ENCODE results near the gene GIGYF2.
A peak's percentile ranks its signal among the peaks of the same experiment; 100 is the strongest.

The GIGYF2 gene

DNA sequence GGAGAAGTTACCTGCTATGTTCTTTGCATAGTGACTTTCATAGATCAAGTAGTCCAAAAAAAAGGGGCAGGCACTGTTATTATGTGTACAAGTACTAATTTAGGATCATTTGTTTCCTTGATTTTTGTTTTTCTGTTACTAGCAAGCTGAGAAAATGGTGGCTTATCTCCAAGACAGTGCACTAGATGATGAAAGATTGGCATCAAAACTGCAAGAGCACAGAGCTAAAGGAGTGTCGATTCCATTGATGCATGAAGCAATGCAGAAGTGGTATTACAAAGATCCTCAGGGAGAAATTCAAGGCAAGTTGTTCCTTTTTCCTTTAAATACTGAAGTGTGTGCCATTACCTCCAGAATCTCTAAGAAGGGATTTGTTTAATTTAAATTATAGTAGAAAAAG lies 98.8 kb downstream of the GIGYF2 start:
- no peak overlapping the region for H3K4me3 Mint-ChIP-seq
- H3K36me3 Mint-ChIP-seq (ENCODE audit: low read depth): peaks cover 70% of the 10 kb centered on the region
- H3K4me1 Mint-ChIP-seq (ENCODE audit: low read depth): no peaks in the 10 kb centered on the region
- H3K27me3 Mint-ChIP-seq: no peaks in the 10 kb centered on the region
- no peaks in the 10 kb centered on the region for H3K9me3 Mint-ChIP-seq
- no peak overlapping the region for H3K27ac Mint-ChIP-seq

DNA sequence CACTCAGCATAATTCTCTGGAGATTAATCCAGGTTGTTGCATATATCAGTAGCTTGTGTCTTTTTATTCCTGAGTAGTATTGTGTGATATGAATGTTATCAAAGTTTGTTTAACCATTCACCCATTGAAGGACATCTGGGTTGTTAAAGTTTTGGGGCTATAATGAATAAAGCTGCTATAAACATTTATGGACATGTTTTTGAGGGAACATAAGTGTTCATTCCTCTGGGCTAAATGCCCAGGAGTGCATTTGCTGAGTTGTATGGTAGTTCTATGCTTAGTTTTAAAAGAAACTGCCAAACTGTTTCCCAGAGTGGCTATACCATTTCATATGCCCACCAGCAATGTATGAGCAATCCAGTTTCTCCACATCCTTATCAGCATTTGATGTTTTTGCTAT lies 101.1 kb downstream of the GIGYF2 start:
- peaks cover 12% of the 10 kb centered on the region for H3K9me3 Mint-ChIP-seq
- no peaks in the 10 kb centered on the region for H3K27me3 Mint-ChIP-seq
- no peak overlapping the region for H3K4me3 Mint-ChIP-seq
- H3K36me3 Mint-ChIP-seq (ENCODE audit: low read depth): peaks cover 79% of the 10 kb centered on the region
- no peaks in the 10 kb centered on the region for H3K4me1 Mint-ChIP-seq (ENCODE audit: low read depth)
- H3K27ac Mint-ChIP-seq: no peak overlapping the region

DNA sequence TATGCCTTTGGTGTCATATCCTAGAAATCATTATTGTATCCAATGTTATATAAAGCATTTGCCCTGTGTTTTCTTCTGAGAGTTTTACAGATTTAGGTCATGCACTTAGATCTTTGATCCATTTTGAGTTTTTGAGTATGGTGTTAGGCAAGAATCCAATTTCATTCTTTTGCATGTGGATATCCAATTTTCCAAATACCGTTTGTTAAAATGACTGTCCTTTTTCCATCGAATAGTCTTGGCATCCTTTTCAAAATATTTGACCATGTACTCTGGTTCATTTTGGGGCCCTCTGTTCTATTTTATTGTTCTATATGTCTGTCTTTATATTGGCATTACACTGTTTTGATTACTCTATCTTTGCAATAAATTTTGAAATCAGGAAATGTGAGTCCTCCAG lies 103.0 kb downstream of the GIGYF2 start:
- Mint-ChIP-seq H3K27ac (no peak overlapping the region), H3K4me1 (ENCODE audit: low read depth) (no peaks in the 10 kb centered on the region)

DNA sequence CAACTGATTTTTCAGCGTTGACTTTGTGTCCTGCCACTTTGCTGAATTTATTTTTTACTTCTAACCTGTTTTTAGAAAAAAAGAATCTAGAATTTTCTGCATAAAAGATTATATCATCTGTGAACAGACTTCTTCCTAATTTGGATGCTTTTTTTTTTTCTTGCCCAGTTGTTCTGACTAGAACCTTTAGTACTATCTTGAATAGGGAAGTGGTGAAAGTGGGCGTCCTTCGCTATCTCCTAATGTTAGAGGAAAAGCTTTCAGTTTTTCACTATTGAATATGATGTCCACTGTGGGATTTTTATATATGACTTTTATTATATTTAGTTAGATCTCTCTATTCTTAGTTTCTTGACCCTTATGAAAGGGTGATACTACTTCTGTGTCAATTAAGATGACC lies 105.0 kb downstream of the GIGYF2 start:
- H3K4me3 Mint-ChIP-seq: no peak overlapping the region
- peaks cover 82% of the 10 kb centered on the region for H3K36me3 Mint-ChIP-seq (ENCODE audit: low read depth)
- H3K27me3 Mint-ChIP-seq: no peaks in the 10 kb centered on the region
- H3K27ac Mint-ChIP-seq: no peak overlapping the region
- H3K9me3 Mint-ChIP-seq: peaks cover 12% of the 10 kb centered on the region
- H3K4me1 Mint-ChIP-seq (ENCODE audit: low read depth): no peaks in the 10 kb centered on the region

More for the DNA sequence above, 103.0 kb downstream of the GIGYF2 start:
- peaks cover 86% of the 10 kb centered on the region for H3K36me3 Mint-ChIP-seq (ENCODE audit: low read depth)
- H3K4me3 Mint-ChIP-seq: no peak overlapping the region
- H3K9me3 Mint-ChIP-seq: peaks cover 12% of the 10 kb centered on the region
- H3K27me3 Mint-ChIP-seq: no peaks in the 10 kb centered on the region

DNA sequence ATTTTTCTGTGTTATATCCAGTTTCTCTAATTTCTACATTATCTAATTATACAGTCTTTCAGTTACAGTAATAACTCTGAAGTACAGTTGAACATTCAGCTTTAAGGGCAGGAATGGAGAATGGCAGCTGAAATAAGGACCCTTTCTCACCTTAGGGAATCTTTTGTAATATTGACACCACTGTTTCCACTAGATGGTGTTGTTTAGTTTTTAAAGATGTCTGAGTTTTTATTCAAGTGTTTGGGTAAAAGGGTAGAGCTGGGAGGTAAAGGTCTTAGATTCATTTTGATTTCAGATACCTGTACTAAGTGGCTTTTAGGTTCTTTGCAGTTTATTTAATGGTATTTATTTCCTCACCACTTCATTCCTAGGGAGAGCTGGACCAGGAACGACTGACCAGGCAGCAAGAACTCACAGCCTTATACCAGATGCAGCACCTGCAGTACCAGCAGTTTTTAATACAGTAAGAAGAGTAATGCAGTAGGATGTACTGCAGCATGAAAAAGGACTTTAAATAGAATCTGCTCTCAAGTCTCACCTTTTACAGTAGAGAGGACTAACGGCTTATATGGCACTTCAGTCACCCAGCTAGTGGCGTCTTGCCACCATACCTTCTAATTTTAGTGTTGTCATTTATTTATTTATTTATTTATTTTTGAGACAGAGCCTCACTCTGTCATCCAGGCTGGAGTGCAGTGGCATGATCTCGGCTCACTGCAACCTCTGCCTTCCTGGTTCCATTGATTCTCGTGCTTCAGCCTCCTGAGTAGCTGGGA lies 112.4 kb downstream of the GIGYF2 start:
- H3K36me3 Mint-ChIP-seq (ENCODE audit: low read depth): peaks cover 51% of the 10 kb centered on the region
- H3K4me3 Mint-ChIP-seq: no peak overlapping the region
- H3K4me1 Mint-ChIP-seq (ENCODE audit: low read depth): no peaks in the 10 kb centered on the region
- no peaks in the 10 kb centered on the region for H3K9me3 Mint-ChIP-seq
- H3K27me3 Mint-ChIP-seq: no peaks in the 10 kb centered on the region
- H3K27ac Mint-ChIP-seq: no peak overlapping the region

DNA sequence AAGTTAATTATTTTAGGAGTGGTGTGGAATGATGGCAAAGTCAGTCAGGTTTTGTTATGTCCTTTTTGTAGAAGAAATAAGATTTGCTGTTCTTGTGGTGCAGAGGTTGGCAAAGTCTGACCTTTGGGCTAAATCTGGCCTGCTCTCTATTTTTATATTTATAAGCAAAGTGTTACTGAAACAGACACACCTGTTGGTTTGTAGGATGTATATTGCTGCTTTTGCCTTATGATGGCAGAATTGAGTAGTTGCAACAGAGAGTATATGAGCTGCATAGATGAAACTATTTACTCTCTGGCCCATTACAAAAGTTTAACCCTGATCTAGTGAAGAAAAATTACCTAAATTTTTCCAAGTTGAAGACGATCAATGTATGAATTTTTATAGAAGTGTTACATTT lies 113.3 kb downstream of the GIGYF2 start:
- Mint-ChIP-seq H3K9me3 (no peaks in the 10 kb centered on the region), H3K4me1 (ENCODE audit: low read depth) (no peaks in the 10 kb centered on the region), H3K27ac (no peak overlapping the region), H3K4me3 (no peak overlapping the region), H3K27me3 (no peaks in the 10 kb centered on the region), H3K36me3 (ENCODE audit: low read depth) (peaks cover 54% of the 10 kb centered on the region)

DNA sequence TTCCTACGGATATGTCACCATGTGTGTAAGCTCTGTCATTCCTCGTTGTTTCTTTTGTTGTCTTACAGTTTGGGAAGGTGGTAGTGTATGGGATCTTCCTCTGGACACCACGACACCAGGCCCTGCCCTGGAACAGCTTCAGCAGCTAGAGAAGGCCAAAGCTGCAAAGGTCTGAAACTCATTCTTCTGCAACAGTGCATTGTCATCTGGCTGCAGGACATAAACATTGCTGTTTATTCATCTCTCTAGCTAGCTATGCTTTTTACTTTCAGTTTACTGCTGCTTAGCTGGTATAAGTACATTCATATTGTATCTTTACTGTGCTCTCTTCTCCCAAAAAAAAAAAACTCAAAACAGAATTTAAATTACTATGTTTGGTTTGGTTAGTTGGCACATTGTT lies 118.4 kb downstream of the GIGYF2 start:
- Mint-ChIP-seq H3K27me3 (no peaks in the 10 kb centered on the region), H3K36me3 (ENCODE audit: low read depth) (peaks cover 58% of the 10 kb centered on the region), H3K9me3 (no peaks in the 10 kb centered on the region), H3K4me3 (no peak overlapping the region), H3K27ac (no peak overlapping the region), H3K4me1 (ENCODE audit: low read depth) (no peaks in the 10 kb centered on the region)

DNA sequence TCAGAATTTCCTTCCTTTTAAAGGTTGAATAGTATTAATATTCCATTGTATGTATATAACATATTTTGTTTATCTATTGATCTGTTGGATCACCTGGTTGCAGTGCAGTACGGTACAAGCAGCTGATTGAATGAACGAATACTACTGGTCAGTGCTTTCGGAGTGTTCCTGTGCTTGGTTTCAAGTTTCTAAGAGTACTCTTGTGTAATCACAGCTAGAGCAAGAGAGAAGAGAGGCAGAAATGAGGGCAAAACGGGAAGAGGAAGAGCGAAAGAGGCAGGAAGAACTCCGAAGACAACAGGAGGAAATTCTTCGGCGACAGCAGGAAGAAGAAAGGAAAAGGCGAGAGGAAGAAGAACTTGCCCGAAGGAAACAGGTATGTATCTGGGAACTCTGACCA lies 119.5 kb downstream of the GIGYF2 start:
- no peak overlapping the region for H3K4me3 Mint-ChIP-seq
- no peaks in the 10 kb centered on the region for H3K27me3 Mint-ChIP-seq
- peaks cover 62% of the 10 kb centered on the region for H3K36me3 Mint-ChIP-seq (ENCODE audit: low read depth)
- no peaks in the 10 kb centered on the region for H3K9me3 Mint-ChIP-seq
- H3K4me1 Mint-ChIP-seq (ENCODE audit: low read depth): no peaks in the 10 kb centered on the region
- peak overlapping the region; percentile 23 for H3K27ac Mint-ChIP-seq

DNA sequence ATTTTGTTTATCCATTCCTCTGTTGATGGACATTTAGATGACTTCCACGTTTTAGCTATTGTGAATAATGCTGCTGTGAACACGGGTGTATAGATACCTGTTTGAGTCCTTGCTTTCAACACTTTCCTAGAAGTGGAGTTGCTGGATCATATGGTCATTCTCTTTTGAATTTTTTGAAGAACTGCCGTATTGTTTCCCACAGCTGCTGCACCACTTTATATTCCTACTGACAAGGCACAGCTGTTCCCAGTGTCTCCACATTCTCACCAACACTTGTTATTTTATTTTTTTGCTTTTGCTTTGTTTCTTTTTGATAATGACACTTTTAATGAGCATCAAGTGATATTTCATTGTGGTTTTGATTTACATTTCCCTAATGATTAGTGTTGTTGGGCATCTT lies 120.6 kb downstream of the GIGYF2 start:
- no peak overlapping the region for H3K4me3 Mint-ChIP-seq
- no peaks in the 10 kb centered on the region for H3K4me1 Mint-ChIP-seq (ENCODE audit: low read depth)
- H3K27ac Mint-ChIP-seq: no peak overlapping the region
- no peaks in the 10 kb centered on the region for H3K27me3 Mint-ChIP-seq
- peaks cover 73% of the 10 kb centered on the region for H3K36me3 Mint-ChIP-seq (ENCODE audit: low read depth)
- no peaks in the 10 kb centered on the region for H3K9me3 Mint-ChIP-seq

DNA sequence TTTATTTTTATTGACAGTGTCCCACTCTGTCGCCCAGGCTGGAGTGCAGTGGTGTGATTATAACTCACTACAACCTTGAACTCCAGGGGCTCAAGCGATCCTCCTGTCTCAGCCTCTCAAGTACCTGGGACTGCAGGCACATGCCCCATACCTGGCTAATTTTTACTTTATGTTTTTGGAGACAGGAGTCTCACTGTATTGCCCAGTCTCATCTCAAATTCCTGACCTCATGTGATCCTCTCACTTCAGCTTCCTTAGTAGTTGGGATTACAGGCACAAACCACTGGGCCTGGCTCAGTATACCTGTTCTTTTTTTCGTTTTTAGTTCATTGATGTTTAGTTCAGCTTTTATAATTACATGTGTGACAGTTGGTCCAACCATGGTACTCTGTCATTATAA lies 132.9 kb downstream of the GIGYF2 start:
- Mint-ChIP-seq H3K4me1 (ENCODE audit: low read depth) (peaks cover 3% of the 10 kb centered on the region), H3K4me3 (no peak overlapping the region), H3K9me3 (no peaks in the 10 kb centered on the region), H3K27me3 (no peaks in the 10 kb centered on the region), H3K27ac (no peak overlapping the region), H3K36me3 (ENCODE audit: low read depth) (peaks cover 85% of the 10 kb centered on the region)

DNA sequence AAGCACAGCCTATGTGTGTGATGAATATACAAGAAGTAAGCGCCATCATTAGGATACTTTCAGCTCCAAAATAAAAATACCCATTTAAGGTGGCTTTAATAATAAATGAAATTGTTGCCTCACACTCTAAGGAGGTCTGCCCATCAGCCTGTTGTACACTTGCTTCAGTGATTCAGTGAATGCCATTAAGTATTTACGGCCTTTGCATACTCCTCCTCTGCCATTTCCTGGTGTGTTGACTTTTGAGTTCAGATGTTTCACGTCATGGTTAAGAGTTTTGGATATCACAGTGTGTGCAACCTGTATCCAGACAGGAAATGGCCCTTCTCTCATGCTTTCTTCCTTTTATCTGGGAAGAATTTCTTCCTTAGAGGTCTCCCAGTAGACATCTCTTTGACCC lies 134.4 kb downstream of the GIGYF2 start:
- Mint-ChIP-seq H3K27ac (no peak overlapping the region), H3K4me3 (no peak overlapping the region), H3K27me3 (no peaks in the 10 kb centered on the region), H3K4me1 (ENCODE audit: low read depth) (peaks cover 5% of the 10 kb centered on the region), H3K9me3 (no peaks in the 10 kb centered on the region), H3K36me3 (ENCODE audit: low read depth) (peaks cover 80% of the 10 kb centered on the region)

DNA sequence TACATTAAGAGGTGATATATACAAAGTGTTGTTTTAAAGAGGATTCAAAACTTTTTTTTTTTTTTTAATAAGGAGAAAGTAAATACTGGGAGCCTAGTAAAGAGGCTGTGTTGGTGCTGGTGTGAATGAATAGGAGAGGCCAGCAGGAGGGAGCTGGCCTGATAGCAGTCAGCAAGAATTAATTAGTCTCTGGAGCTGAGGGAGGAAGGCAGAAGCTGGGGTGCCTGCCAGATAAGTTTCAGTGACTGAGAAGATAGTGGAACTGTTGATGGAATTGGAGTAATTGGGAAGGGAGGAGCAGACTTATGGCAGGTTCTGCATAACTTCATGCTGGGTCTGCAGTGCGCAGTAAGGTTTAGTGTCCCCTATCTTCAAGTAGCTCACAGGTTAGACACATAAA lies 136.7 kb downstream of the GIGYF2 start:
- Mint-ChIP-seq H3K9me3 (no peaks in the 10 kb centered on the region), H3K27me3 (no peaks in the 10 kb centered on the region), H3K4me1 (ENCODE audit: low read depth) (peaks cover 22% of the 10 kb centered on the region), H3K4me3 (no peak overlapping the region), H3K36me3 (ENCODE audit: low read depth) (peaks cover 70% of the 10 kb centered on the region), H3K27ac (peak overlapping the region; percentile 42)

DNA sequence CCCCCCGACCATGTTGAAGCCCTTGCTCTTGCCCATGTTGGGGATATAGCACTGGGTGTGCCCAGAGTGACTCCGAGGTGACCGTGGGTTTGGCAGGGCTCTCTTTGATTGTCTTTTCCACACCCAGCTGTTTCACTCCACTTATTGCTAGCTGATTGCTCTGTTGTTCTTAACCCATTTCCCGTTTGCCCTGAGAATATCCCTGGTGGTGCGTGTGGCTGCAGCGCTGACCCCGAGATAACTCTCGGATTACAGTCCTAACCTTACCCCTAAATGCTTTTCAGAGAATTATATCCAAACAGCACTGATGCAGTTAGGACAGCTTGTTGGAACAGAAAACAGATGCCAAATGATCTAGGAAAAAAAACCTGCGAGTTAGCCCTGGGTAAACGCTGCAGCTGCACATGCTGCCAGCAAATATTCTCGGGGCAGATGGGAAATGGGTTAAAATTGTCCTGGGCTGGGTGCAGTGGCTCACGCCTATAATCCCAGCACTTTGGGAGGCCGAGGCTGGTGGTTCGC lies 138.6 kb downstream of the GIGYF2 start:
- H3K4me3 Mint-ChIP-seq: no peak overlapping the region
- peaks cover 72% of the 10 kb centered on the region for H3K36me3 Mint-ChIP-seq (ENCODE audit: low read depth)
- H3K27ac Mint-ChIP-seq: no peak overlapping the region
- H3K4me1 Mint-ChIP-seq (ENCODE audit: low read depth): peaks cover 35% of the 10 kb centered on the region
- H3K27me3 Mint-ChIP-seq: no peaks in the 10 kb centered on the region
- no peaks in the 10 kb centered on the region for H3K9me3 Mint-ChIP-seq

DNA sequence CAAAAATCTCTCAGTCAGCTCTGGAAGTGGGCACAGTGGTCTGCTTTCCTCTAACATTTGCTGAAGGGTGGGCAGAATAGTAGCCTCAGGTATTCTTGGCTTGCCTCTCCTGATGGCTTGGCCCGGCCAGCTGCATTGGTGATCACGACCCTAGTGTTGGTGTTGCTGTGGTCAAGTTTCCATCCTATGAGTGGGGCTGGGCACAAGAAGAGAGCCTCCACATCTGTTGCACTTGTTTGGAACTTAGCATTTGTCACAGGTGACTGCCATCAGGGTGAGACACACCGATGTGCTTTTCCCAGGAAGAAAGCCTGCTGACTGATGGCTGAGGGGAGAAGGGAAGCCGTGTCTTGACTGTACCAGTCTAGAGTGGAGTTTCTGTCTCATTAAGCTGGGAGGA lies 139.8 kb downstream of the GIGYF2 start:
- Mint-ChIP-seq H3K36me3 (ENCODE audit: low read depth) (peaks cover 67% of the 10 kb centered on the region), H3K4me3 (no peak overlapping the region), H3K27me3 (no peaks in the 10 kb centered on the region), H3K9me3 (no peaks in the 10 kb centered on the region), H3K4me1 (ENCODE audit: low read depth) (peaks cover 35% of the 10 kb centered on the region), H3K27ac (peak overlapping the region; percentile 51)

DNA sequence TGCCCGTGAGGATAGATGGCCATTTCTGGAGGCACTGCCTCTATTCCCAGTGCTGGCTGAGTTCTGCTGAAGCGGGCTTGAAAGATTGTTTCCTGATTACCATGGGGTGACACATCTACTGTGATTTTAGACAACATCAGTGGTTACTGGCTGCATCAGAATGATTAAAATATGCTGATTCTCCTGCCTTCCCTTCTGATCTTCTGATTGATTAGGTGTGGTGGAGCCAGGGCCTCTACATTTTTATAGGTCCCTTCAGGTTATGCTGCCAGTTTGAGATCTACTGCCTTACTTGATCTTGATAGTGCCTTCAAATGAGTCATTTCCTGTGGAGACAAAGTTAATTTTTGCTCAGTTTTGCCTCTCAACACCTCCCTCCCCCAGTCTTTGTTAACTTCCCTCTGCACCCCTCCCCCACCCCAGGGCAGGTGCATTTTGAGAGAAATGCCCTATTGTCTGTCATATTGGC lies 141.3 kb downstream of the GIGYF2 start:
- no peaks in the 10 kb centered on the region for H3K27me3 Mint-ChIP-seq
- H3K9me3 Mint-ChIP-seq: no peaks in the 10 kb centered on the region
- peak overlapping the region; percentile 83 for H3K27ac Mint-ChIP-seq
- peaks cover 66% of the 10 kb centered on the region for H3K36me3 Mint-ChIP-seq (ENCODE audit: low read depth)
- peaks cover 35% of the 10 kb centered on the region for H3K4me1 Mint-ChIP-seq (ENCODE audit: low read depth)
- H3K4me3 Mint-ChIP-seq: peak overlapping the region; percentile 46

All from stimulated activated naive CD8-positive, alpha-beta T cell treated with anti-CD3 and anti-CD28 coated beads, Interleukin-15, Interleukin-2, amounts not matched to agents 100 ng/mL and 50 ng/mL, for 24 hours (primary cell).